SK-N-SH treated with all-trans-retinoic acid at 6 μM for 48 hours (cell line): ENCODE results near the gene ZSWIM5.
"Not testable (repeated sequence)": the region's sequence is repeated elsewhere in the genome, so short reads cannot be mapped to it uniquely, and the experiment has no call there.

Source experiments
- ATAC-seq: fragments of 200-7000 bp; cut with Tn5 transposase; 3 replicates; pipeline ENCODE4 v1.9.1; 2020; ENCODE audit warnings: mild to moderate bottlenecking, moderate library complexity
- ARNTL ChIP-seq: fragments of 450-650 bp; formaldehyde crosslinking; IDR thresholded peaks from 2 replicates; pipeline ENCODE4 v1.5.0; 2020; ENCODE audit warnings: low read depth, mild to moderate bottlenecking, moderate library complexity, borderline replicate concordance
- CSDC2 ChIP-seq: fragments of 250-450 bp; sonication (Bioruptor Pico); IDR thresholded peaks from 2 replicates; pipeline ENCODE4 v1.5.0; 2020; ENCODE audit warnings: mild to moderate bottlenecking, moderate library complexity
- ESRRG ChIP-seq: fragments of 250-450 bp; sonication (Bioruptor Pico); IDR thresholded peaks from 2 replicates; pipeline ENCODE4 v1.6.1; 2021; ENCODE audit warnings: mild to moderate bottlenecking
- GLIS3 ChIP-seq: fragments of 250-450 bp; sonication (Bioruptor Pico); IDR thresholded peaks from 2 replicates; pipeline ENCODE4 v1.5.0; 2020; ENCODE audit warnings: mild to moderate bottlenecking, moderate library complexity
- ISL1 ChIP-seq: fragments of 250-450 bp; sonication (Bioruptor Pico); IDR thresholded peaks from 2 replicates; pipeline ENCODE4 v2.1.2; 2022; ENCODE audit warnings: mild to moderate bottlenecking, moderate library complexity
- OSR1 ChIP-seq: fragments of 250-450 bp; sonication (Bioruptor Pico); IDR thresholded peaks from 2 replicates; pipeline ENCODE4 v1.8.0; 2022; ENCODE audit warnings: moderate library complexity, mild to moderate bottlenecking, inconsistent platforms
- PPARA ChIP-seq: fragments of 250-450 bp; sonication (Bioruptor Pico); IDR thresholded peaks from 2 replicates; pipeline ENCODE4 v1.5.0; 2020; ENCODE audit warnings: mild to moderate bottlenecking, borderline replicate concordance
- RARB ChIP-seq: fragments of 250-450 bp; sonication (Bioruptor Pico); IDR thresholded peaks from 2 replicates; pipeline ENCODE4 v1.8.0; 2021; ENCODE audit warnings: mild to moderate bottlenecking, moderate library complexity
- SNAI2 ChIP-seq: fragments of 250-450 bp; sonication (Bioruptor Pico); IDR thresholded peaks from 2 replicates; pipeline ENCODE4 v1.5.0; 2020; ENCODE audit warnings: mild to moderate bottlenecking, moderate library complexity
- TCF4 ChIP-seq: fragments of 250-450 bp; sonication (Bioruptor Pico); IDR thresholded peaks from 2 replicates; pipeline ENCODE4 v1.8.0; 2021; ENCODE audit warnings: mild to moderate bottlenecking, moderate library complexity, borderline replicate concordance
- TOX ChIP-seq: fragments of 250-450 bp; sonication (Bioruptor Pico); IDR thresholded peaks from 2 replicates; pipeline ENCODE4 v1.8.0; 2021; ENCODE audit warnings: mild to moderate bottlenecking, moderate library complexity, borderline replicate concordance
- ZC3H10 ChIP-seq: fragments of 250-450 bp; sonication (Bioruptor Pico); IDR thresholded peaks from 2 replicates; pipeline ENCODE4 v1.5.1; 2021; ENCODE audit warnings: mild to moderate bottlenecking, moderate library complexity
- ZFP3 ChIP-seq: fragments of 250-450 bp; sonication (Bioruptor Pico); IDR thresholded peaks from 2 replicates; pipeline ENCODE4 v1.5.0; 2020; ENCODE audit warnings: mild to moderate bottlenecking, moderate library complexity
- ZFP30 ChIP-seq: fragments of 450-650 bp; formaldehyde crosslinking; IDR thresholded peaks from 2 replicates; pipeline ENCODE4 v1.5.0; 2022; ENCODE audit warnings: mild to moderate bottlenecking, moderate library complexity
- ZNF565 ChIP-seq: fragments of 450-650 bp; formaldehyde crosslinking; conservative IDR thresholded peaks from 2 replicates; pipeline ENCODE4 v1.5.0; 2020; ENCODE audit warnings: low read depth, mild to moderate bottlenecking, moderate library complexity
- ZNF70 ChIP-seq: fragments of 450-650 bp; formaldehyde crosslinking; IDR thresholded peaks from 2 replicates; pipeline ENCODE4 v1.5.0; 2020; ENCODE audit warnings: mild to moderate bottlenecking, moderate library complexity
- ZNF8 ChIP-seq: fragments of 450-650 bp; formaldehyde crosslinking; IDR thresholded peaks from 2 replicates; pipeline ENCODE4 v1.5.0; 2020; ENCODE audit warnings: mild to moderate bottlenecking, moderate library complexity
- TF ChIP-seq, protein P1 (sequence below): fragments of 250-450 bp; sonication (Bioruptor Pico); IDR thresholded peaks from 2 replicates; pipeline ENCODE4 v1.5.1; 2021; ENCODE audit warnings: mild to moderate bottlenecking, moderate library complexity
- TF ChIP-seq, protein P2 (sequence below): fragments of 250-450 bp; sonication (Bioruptor Pico); IDR thresholded peaks from 2 replicates; pipeline ENCODE4 v1.5.1; 2020; ENCODE audit warnings: low read depth, mild to moderate bottlenecking, moderate library complexity
- TF ChIP-seq, protein P3 (sequence below): fragments of 250-450 bp; sonication (Bioruptor Pico); IDR thresholded peaks from 2 replicates; pipeline ENCODE4 v1.8.0; 2021; ENCODE audit warnings: low read depth, mild to moderate bottlenecking, moderate library complexity, borderline replicate concordance
- TF ChIP-seq, protein P4 (sequence below): fragments of 250-450 bp; sonication (Bioruptor Pico); IDR thresholded peaks from 2 replicates; pipeline ENCODE4 v1.8.0; 2020; ENCODE audit warnings: mild to moderate bottlenecking, moderate library complexity, borderline replicate concordance
- TF ChIP-seq, protein P5 (sequence below): fragments of 250-450 bp; sonication (Bioruptor Pico); IDR thresholded peaks from 2 replicates; pipeline ENCODE4 v1.5.0; 2020; ENCODE audit warnings: mild to moderate bottlenecking, moderate library complexity

Gene ZSWIM5

DNA sequence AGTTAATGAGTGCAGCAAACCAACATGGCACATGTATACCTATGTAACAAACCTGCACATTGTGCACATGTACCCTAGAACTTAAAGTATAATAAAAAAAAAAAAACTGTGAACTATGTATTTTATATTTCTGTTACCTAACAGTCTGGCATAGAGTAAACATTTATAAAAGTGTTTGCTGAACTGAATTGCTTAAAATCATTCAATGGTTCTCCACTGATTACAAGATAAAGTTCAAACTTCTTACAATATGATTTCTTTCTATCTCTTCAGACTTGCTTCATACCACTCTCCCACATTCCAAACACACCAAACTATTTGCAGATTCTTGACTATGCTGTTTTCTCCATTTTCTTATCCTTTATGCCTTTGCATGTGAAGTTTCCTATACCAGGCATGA is 104.5 kb downstream of the ZSWIM5 start:
- no peak for ATAC-seq
- TF ChIP-seq OSR1 (CRISPR knock-in tag) (no peak), ESRRG (CRISPR knock-in tag) (no peak), RARB (CRISPR knock-in tag) (no peak), ZFP3 (CRISPR knock-in tag) (no peak), ZNF565 (CRISPR knock-in tag) (no peak), ZFP30 (CRISPR knock-in tag) (no peak)

DNA sequence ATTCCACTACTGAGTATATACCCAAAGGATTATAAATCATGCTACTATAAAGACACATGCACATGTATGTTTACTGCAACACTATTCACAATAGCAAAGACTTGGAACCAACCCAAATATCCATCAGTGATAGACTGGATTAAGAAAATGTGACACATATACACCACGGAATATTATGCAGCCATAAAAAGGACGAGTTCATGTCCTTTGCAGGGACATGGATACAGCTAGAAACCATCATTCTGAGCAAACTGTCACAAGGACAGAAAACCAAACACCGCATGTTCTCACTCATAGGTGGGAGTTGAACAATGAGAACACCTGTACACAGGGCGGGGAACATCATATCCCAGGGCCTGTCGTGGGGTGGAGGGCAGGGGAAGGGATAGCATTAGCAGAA is 104.9 kb downstream of the ZSWIM5 start:
- ATAC-seq = not testable (repeated sequence)

DNA sequence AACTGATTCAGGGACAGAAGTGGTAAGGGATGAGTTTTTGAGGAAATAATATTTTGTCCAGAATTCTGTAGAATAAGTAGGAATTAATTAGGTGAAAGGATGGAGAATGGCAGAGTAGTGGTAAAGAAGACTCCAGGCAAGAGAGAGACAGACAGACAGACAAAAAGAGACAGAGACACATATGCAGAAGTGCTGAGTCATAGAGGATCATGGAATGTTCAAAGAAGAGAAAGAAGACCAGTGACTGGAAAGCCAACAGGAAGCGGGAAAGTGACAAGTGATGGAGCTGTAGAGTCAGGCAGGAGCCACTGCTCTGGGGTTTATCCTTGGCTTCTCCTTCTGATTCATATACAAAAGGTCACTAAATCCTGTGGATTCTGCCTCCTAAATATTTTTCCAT is 108.5 kb downstream of the ZSWIM5 start:
- no peak for TF ChIP-seq SNAI2 (CRISPR knock-in tag)
- TF ChIP-seq, protein P1, sequence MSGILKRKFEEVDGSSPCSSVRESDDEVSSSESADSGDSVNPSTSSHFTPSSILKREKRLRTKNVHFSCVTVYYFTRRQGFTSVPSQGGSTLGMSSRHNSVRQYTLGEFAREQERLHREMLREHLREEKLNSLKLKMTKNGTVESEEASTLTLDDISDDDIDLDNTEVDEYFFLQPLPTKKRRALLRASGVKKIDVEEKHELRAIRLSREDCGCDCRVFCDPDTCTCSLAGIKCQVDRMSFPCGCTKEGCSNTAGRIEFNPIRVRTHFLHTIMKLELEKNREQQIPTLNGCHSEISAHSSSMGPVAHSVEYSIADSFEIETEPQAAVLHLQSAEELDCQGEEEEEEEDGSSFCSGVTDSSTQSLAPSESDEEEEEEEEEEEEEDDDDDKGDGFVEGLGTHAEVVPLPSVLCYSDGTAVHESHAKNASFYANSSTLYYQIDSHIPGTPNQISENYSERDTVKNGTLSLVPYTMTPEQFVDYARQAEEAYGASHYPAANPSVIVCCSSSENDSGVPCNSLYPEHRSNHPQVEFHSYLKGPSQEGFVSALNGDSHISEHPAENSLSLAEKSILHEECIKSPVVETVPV (CRISPR knock-in tag) = no peak
- TF ChIP-seq ZNF565 (CRISPR knock-in tag) = no peak
- TF ChIP-seq ESRRG (CRISPR knock-in tag) = no peak
- TF ChIP-seq GLIS3 (CRISPR knock-in tag) = no peak
- no peak for TF ChIP-seq ZFP30 (CRISPR knock-in tag)
- TF ChIP-seq ISL1 (CRISPR knock-in tag) = no peak
- TF ChIP-seq TOX (CRISPR knock-in tag) = no peak
- no peak for TF ChIP-seq TCF4 (CRISPR knock-in tag)
- no peak for TF ChIP-seq ZFP3 (CRISPR knock-in tag)
- no peak for TF ChIP-seq OSR1 (CRISPR knock-in tag)
- no peak for TF ChIP-seq RARB (CRISPR knock-in tag)
- no peak for TF ChIP-seq PPARA (CRISPR knock-in tag)
- TF ChIP-seq ZC3H10 (CRISPR knock-in tag) = no peak
- TF ChIP-seq ARNTL (CRISPR knock-in tag) = no peak
- TF ChIP-seq, protein P2, sequence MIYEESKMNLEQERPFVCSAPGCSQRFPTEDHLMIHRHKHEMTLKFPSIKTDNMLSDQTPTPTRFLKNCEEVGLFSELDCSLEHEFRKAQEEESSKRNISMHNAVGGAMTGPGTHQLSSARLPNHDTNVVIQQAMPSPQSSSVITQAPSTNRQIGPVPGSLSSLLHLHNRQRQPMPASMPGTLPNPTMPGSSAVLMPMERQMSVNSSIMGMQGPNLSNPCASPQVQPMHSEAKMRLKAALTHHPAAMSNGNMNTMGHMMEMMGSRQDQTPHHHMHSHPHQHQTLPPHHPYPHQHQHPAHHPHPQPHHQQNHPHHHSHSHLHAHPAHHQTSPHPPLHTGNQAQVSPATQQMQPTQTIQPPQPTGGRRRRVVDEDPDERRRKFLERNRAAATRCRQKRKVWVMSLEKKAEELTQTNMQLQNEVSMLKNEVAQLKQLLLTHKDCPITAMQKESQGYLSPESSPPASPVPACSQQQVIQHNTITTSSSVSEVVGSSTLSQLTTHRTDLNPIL (CRISPR knock-in tag) = no peak
- TF ChIP-seq, protein P3, sequence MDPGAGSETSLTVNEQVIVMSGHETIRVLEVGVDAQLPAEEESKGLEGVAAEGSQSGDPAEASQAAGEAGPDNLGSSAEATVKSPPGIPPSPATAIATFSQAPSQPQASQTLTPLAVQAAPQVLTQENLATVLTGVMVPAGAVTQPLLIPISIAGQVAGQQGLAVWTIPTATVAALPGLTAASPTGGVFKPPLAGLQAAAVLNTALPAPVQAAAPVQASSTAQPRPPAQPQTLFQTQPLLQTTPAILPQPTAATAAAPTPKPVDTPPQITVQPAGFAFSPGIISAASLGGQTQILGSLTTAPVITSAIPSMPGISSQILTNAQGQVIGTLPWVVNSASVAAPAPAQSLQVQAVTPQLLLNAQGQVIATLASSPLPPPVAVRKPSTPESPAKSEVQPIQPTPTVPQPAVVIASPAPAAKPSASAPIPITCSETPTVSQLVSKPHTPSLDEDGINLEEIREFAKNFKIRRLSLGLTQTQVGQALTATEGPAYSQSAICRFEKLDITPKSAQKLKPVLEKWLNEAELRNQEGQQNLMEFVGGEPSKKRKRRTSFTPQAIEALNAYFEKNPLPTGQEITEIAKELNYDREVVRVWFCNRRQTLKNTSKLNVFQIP (CRISPR knock-in tag) = no peak
- TF ChIP-seq ZNF8 = no peak
- no peak for ATAC-seq

DNA sequence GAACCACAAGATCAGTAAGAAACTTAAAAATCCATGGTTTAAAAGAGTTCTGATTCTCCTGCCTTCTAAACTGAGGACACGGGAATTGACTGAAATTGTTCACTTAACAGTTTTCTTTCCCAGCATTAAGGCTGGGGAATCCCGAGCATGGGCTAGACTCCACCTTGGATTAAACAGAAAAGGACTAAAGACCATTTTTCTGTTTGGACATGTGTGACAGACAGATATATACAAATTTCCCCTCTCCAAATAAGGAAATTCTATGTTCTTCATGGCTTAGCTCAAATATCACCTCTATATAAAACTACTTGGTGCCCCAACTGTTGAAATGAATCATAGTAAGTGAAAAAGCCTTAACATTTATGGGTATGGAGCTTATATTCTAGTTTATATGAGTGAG is 109.3 kb downstream of the ZSWIM5 start:
- TF ChIP-seq, protein P4, sequence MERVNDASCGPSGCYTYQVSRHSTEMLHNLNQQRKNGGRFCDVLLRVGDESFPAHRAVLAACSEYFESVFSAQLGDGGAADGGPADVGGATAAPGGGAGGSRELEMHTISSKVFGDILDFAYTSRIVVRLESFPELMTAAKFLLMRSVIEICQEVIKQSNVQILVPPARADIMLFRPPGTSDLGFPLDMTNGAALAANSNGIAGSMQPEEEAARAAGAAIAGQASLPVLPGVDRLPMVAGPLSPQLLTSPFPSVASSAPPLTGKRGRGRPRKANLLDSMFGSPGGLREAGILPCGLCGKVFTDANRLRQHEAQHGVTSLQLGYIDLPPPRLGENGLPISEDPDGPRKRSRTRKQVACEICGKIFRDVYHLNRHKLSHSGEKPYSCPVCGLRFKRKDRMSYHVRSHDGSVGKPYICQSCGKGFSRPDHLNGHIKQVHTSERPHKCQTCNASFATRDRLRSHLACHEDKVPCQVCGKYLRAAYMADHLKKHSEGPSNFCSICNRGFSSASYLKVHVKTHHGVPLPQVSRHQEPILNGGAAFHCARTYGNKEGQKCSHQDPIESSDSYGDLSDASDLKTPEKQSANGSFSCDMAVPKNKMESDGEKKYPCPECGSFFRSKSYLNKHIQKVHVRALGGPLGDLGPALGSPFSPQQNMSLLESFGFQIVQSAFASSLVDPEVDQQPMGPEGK = no peak
- TF ChIP-seq OSR1 (CRISPR knock-in tag) (no peak), ESRRG (CRISPR knock-in tag) (no peak), ISL1 (CRISPR knock-in tag) (no peak), ZNF8 (no peak), ZC3H10 (CRISPR knock-in tag) (no peak), ZNF70 (CRISPR knock-in tag) (no peak), TCF4 (CRISPR knock-in tag) (no peak), ZFP3 (CRISPR knock-in tag) (no peak), CSDC2 (CRISPR knock-in tag) (no peak), PPARA (CRISPR knock-in tag) (no peak), RARB (CRISPR knock-in tag) (no peak), ZNF565 (CRISPR knock-in tag) (no peak), ZFP30 (CRISPR knock-in tag) (no peak), TOX (CRISPR knock-in tag) (no peak)
- TF ChIP-seq, protein P5, sequence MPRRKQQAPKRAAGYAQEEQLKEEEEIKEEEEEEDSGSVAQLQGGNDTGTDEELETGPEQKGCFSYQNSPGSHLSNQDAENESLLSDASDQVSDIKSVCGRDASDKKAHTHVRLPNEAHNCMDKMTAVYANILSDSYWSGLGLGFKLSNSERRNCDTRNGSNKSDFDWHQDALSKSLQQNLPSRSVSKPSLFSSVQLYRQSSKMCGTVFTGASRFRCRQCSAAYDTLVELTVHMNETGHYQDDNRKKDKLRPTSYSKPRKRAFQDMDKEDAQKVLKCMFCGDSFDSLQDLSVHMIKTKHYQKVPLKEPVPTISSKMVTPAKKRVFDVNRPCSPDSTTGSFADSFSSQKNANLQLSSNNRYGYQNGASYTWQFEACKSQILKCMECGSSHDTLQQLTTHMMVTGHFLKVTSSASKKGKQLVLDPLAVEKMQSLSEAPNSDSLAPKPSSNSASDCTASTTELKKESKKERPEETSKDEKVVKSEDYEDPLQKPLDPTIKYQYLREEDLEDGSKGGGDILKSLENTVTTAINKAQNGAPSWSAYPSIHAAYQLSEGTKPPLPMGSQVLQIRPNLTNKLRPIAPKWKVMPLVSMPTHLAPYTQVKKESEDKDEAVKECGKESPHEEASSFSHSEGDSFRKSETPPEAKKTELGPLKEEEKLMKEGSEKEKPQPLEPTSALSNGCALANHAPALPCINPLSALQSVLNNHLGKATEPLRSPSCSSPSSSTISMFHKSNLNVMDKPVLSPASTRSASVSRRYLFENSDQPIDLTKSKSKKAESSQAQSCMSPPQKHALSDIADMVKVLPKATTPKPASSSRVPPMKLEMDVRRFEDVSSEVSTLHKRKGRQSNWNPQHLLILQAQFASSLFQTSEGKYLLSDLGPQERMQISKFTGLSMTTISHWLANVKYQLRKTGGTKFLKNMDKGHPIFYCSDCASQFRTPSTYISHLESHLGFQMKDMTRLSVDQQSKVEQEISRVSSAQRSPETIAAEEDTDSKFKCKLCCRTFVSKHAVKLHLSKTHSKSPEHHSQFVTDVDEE (CRISPR knock-in tag) = no peak
- TF ChIP-seq, protein P1 (CRISPR knock-in tag) = no peak
- TF ChIP-seq, protein P2 (CRISPR knock-in tag) = no peak
- no peak for ATAC-seq
